Muscle layer of duodenum (tissue), 2 donors: ENCODE measurements around the gene ACADL.
"Not testable (repeated sequence)": the region's sequence is repeated elsewhere in the genome, so short reads cannot be mapped to it uniquely, and the experiment has no call there.

Source experiments
- H3K27ac ChIP-seq: one replicate; pipeline ENCODE4 v1.7.0; 2013; ENCODE audit warnings: mild to moderate bottlenecking, low read length
- H3K27me3 ChIP-seq: one replicate; pipeline ENCODE4 v1.7.0; 2013; ENCODE audit warnings: low read depth, mild to moderate bottlenecking, control low read depth, low read length
- H3K36me3 ChIP-seq, 2 donors: one replicate each; pipeline ENCODE4 v1.7.0; 2013; ENCODE audit warnings: low read length in 2 of 2, control low read depth in 1 of 2, mild to moderate bottlenecking in 1 of 2; ENCODE audit not compliant: insufficient read depth in 2 of 2, control insufficient read depth in 1 of 2
- H3K4me1 ChIP-seq, 2 donors: one replicate each; pipeline ENCODE4 v1.7.0; 2013; ENCODE audit warnings: low read length in 2 of 2, mild to moderate bottlenecking in 2 of 2, control low read depth in 1 of 2, moderate library complexity in 1 of 2; ENCODE audit not compliant: insufficient read depth in 2 of 2, control insufficient read depth in 1 of 2
- H3K4me3 ChIP-seq, 2 donors: one replicate each; pipeline ENCODE4 v1.7.0; 2013; ENCODE audit warnings: low read length in 2 of 2, low read depth in 1 of 2, mild to moderate bottlenecking in 1 of 2
- H3K9me3 ChIP-seq, 2 donors: one replicate each; pipeline ENCODE4 v1.7.0; 2013; ENCODE audit warnings: low read length in 2 of 2, control low read depth in 1 of 2, mild to moderate bottlenecking in 1 of 2; ENCODE audit not compliant: control insufficient read depth in 1 of 2
- donor health status: healthy.

Gene ACADL

GRCh38 chr2:210181033-210181605, 44.1 kb downstream of the ACADL start:
- peaks cover 0 to 10% of the 10 kb centered on the region in 2 donors for H3K9me3 ChIP-seq
- H3K4me3 ChIP-seq, H3K36me3 ChIP-seq, H3K27ac ChIP-seq, H3K27me3 ChIP-seq, H3K4me1 ChIP-seq: not testable (repeated sequence)

- no peak overlapping the region for H3K4me3 ChIP-seq
- H3K27me3 ChIP-seq, result no peaks in the 10 kb centered on the region
- no peaks in the 10 kb centered on the region for H3K36me3 ChIP-seq
- H3K27ac ChIP-seq, result no peak overlapping the region
- peaks cover 0 to 10% of the 10 kb centered on the region in 2 donors for H3K9me3 ChIP-seq
- no peaks in the 10 kb centered on the region for H3K4me1 ChIP-seq
Observed at GRCh38 chr2:210180477-210180876, 44.8 kb downstream of the ACADL start.

DNA sequence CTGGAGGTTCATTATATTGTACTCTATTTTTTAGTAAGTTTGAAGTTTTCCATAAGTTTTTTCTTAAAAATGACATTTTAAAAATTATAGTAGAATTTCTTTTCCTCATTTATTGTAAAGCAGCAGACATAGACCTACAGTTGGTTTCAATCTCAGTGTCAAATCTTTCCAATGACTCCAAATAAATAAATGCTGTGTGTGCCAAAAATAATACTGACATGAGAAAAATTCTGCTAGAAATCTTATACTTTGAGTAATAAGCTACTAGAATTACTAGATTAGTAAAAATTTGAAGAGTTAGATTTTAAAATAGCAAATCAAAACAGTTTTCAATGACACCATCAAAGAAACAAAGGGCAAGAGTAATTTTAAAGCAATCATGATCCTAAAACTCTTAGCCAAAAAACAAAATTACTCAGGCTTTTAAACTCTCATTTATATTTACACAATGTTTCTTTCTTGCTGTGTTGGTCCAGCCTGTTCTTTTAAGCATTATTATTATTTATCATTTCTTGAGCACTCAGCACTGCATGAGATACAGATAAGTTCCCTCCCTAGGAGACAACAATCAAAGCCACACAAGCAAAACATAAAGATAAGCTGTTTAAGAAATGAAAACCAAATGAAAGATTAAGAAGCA, 45.8 kb downstream of the ACADL start:
- Histone ChIP-seq H3K36me3 (no peaks in the 10 kb centered on the region), H3K9me3 (peaks cover 0 to 7% of the 10 kb centered on the region in 2 donors), H3K4me3 (no peak overlapping the region), H3K27ac (no peak overlapping the region), H3K27me3 (no peaks in the 10 kb centered on the region), H3K4me1 (no peaks in the 10 kb centered on the region)

DNA sequence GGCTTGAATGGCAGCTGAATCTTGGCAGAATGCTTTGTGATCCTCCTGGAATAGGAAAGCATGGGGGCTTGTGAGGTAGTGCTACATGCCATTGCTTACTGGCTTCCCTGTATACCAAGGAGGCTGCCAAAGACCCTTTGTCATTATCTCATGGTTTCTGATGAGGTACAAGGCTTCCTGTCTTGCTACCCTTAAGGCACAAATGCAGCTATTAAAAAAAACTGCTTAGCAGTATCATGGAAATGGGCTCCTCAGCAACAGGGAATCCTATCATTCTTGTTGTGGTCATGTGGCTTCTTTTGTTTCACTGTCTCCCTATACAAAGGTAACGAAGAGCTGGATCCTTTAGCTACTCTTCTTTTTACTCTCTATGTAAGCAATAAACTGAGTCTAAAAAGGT, 47.5 kb downstream of the ACADL start:
- Histone ChIP-seq H3K27me3 (no peaks in the 10 kb centered on the region), H3K36me3 (no peaks in the 10 kb centered on the region), H3K27ac (no peak overlapping the region), H3K4me3 (no peak overlapping the region), H3K4me1 (no peaks in the 10 kb centered on the region), H3K9me3 (no peaks in the 10 kb centered on the region)

GRCh38 chr2:210177115-210177514, 48.1 kb downstream of the ACADL start:
- not testable (repeated sequence) for H3K4me3 ChIP-seq, H3K36me3 ChIP-seq, H3K27me3 ChIP-seq, H3K4me1 ChIP-seq, H3K9me3 ChIP-seq, H3K27ac ChIP-seq

DNA sequence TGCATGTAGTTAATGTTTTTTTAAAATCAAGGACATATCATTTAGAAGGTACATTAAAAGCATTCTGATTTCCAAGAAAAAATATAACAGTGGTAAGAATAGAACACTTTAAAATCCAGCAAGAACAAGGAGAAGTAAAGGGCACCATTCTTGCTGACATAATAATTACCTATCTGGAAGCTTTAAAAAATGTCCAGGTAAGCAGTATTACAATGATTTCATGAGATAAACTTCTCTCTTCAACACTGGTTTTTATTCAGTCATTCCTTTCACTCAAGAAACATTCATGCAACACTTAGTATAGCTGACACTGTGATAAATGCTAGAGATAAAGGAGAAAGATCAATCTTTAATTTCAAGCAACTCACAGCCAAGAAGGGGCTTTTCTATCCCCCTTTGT, 51.2 kb downstream of the ACADL start:
- Histone ChIP-seq H3K4me1 (peaks cover 0 to 8% of the 10 kb centered on the region in 2 donors), H3K9me3 (no peaks in the 10 kb centered on the region), H3K27ac (no peak overlapping the region), H3K27me3 (no peaks in the 10 kb centered on the region), H3K4me3 (no peak overlapping the region), H3K36me3 (peaks cover 0 to 5% of the 10 kb centered on the region in 2 donors)

DNA sequence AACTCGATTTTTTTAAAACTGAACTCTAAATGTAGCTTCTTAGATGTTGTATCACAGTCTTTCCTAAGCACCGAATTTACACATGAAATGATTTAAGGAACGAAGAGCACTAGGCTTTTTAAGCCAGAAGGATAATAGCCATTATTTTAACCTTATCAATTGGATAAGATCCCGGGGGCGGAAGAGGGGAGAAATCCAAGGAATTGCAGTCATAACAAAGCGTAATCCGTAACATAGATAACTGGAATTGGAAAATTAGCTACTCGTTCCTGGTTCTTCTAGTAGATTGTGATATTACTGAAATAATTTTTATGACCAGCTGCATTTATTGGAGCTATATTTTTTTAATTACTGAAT, 53.0 kb downstream of the ACADL start:
- peak overlapping the region; percentile 59 for H3K27ac ChIP-seq
- H3K4me1 ChIP-seq, result peaks cover 8 to 24% of the 10 kb centered on the region in 2 donors
- H3K4me3 ChIP-seq, result peak overlapping the region; percentile 53 to 74
- no peaks in the 10 kb centered on the region for H3K27me3 ChIP-seq
- peaks cover 0 to 5% of the 10 kb centered on the region in 2 donors for H3K36me3 ChIP-seq
- no peaks in the 10 kb centered on the region for H3K9me3 ChIP-seq

GRCh38 chr2:210171309-210172218, 53.7 kb downstream of the ACADL start, which contains the start of gene KANSL1L:
Gene KANSL1L, minus strand, starts transcription at chr2:210171409. Its CDS starts 16,827 bp downstream, at chr2:210154582.
- Histone ChIP-seq H3K27me3 (no peaks in the 10 kb centered on the region), H3K27ac (peak within 1 kb of the TSS; percentile 100), H3K4me3 (peak within 1 kb of the TSS; percentile 74 to 86), H3K36me3 (peaks cover 0 to 5% of the 10 kb centered on the region in 2 donors), H3K9me3 (no peaks in the 10 kb centered on the region), H3K4me1 (peaks cover 8 to 29% of the 10 kb centered on the region in 2 donors)

GRCh38 chr2:210170446-210171303, 54.6 kb downstream of the ACADL start:
- Histone ChIP-seq H3K27me3 (no peaks in the 10 kb centered on the region), H3K27ac (peak overlapping the region; percentile 100), H3K4me3 (peak overlapping the region; percentile 70 to 86), H3K36me3 (peaks cover 0 to 5% of the 10 kb centered on the region in 2 donors), H3K9me3 (no peaks in the 10 kb centered on the region), H3K4me1 (peaks cover 15 to 37% of the 10 kb centered on the region in 2 donors)

DNA sequence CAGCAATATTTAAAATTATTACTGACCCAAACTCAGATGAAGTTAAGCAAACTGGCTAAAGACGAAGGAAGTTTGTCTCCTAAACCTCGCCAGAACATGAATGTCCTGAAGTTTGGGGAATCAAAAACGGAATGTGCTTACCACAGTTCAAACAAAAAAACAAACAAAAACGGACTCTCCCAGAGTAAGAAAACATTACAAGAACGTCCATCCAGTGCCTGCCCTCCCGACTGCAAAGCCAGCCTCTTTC, 55.1 kb downstream of the ACADL start:
- Histone ChIP-seq H3K4me3 (peak overlapping the region; percentile 70 to 86), H3K36me3 (peaks cover 0 to 5% of the 10 kb centered on the region in 2 donors), H3K4me1 (peaks cover 15 to 38% of the 10 kb centered on the region in 2 donors), H3K27ac (peak overlapping the region; percentile 100), H3K9me3 (no peaks in the 10 kb centered on the region), H3K27me3 (no peaks in the 10 kb centered on the region)
